Caco-2 (cell line): ENCODE data around the gene CCDC200. TPM values are rescaled to one million over a fixed set of nuclear protein-coding genes. Genes with fewer than 3 reads are reported as not detected.

ENCODE experiments used
- BruUV-seq: library from RNA; stranded (reverse); fragments of 400-500 nt; replicated peaks from 2 replicates; lab custom pipeline; 2021; lab: Mats Ljungman, UMichigan
- CTCF ChIA-PET: fragments of 300-600 bp; sonication (Branson Sonifier 250); formaldehyde crosslinking; loops from one replicate; lab custom pipeline; 2022; ENCODE audit warnings: antibody characterized with exemption; lab: Charles Lee
- POLR2A ChIA-PET: fragments of 300-600 bp; sonication (Branson Sonifier 250); formaldehyde crosslinking; loops from one replicate; lab custom pipeline; 2022; ENCODE audit warnings: antibody characterized with exemption; lab: Charles Lee
- DNase-seq, 2 experiments: peaks; one replicate each; pipeline versions ENCODE4 v3.0.0 to v3.0.0-alpha.2; 2020 to 2022
- H3K27me3 ChIP-seq: replicated peaks from 2 replicates; pipeline ENCODE4 v1.6.0; 2011; ENCODE audit warnings: low read length; ENCODE audit not compliant: control insufficient read depth, insufficient read depth
- H3K36me3 ChIP-seq: 2 replicates; pipeline ENCODE4 v1.5.1; 2011; ENCODE audit warnings: low read length; ENCODE audit not compliant: control insufficient read depth, insufficient read depth
- H3K4me1 ChIP-seq: fragments of 250-450 bp; sonication (Bioruptor Pico); 2 replicates; pipeline ENCODE4 v1.5.1; 2020; ENCODE audit warnings: mild to moderate bottlenecking
- H3K4me3 ChIP-seq: 2 replicates; pipeline ENCODE4 v1.5.1; 2011; ENCODE audit warnings: low read depth, mild to moderate bottlenecking, control low read depth, low read length
- H3K9me3 ChIP-seq: fragments of 250-450 bp; sonication (Bioruptor Pico); 2 replicates; pipeline ENCODE4 v1.5.1; 2020; ENCODE audit warnings: mild to moderate bottlenecking, moderate library complexity
- H3K27ac Mint-ChIP-seq: one replicate; pipeline ENCODE4 v1.8.0; 2022; ENCODE audit warnings: mixed read lengths; ENCODE audit not compliant: unreplicated experiment
- H3K27me3 Mint-ChIP-seq: one replicate; pipeline ENCODE4 v1.8.0; 2022; ENCODE audit warnings: mixed read lengths; ENCODE audit not compliant: insufficient read depth, unreplicated experiment
- H3K36me3 Mint-ChIP-seq: one replicate; pipeline ENCODE4 v1.8.0; 2022; ENCODE audit warnings: mild to moderate bottlenecking, mixed read lengths; ENCODE audit not compliant: insufficient read depth, unreplicated experiment
- H3K4me1 Mint-ChIP-seq: one replicate; pipeline ENCODE4 v1.8.0; 2022; ENCODE audit warnings: low read depth, mixed read lengths; ENCODE audit not compliant: unreplicated experiment
- H3K4me3 Mint-ChIP-seq: one replicate; pipeline ENCODE4 v1.8.0; 2022; ENCODE audit warnings: mild to moderate bottlenecking, moderate library complexity, mixed read lengths; ENCODE audit not compliant: unreplicated experiment
- H3K9me3 Mint-ChIP-seq: one replicate; pipeline ENCODE4 v1.8.0; 2022; ENCODE audit warnings: mixed read lengths; ENCODE audit not compliant: unreplicated experiment
- CTCF ChIP-seq, 2 experiments: fragments of 200-600 bp in 1 of 2; IDR thresholded peaks; 1 replicate in 1 of 2; 2 replicates in 1 of 2; pipeline versions ENCODE4 v1.5.1 to v1.8.0; 2011 to 2022; ENCODE audit warnings: antibody characterized with exemption in 1 of 2, control low read depth in 1 of 2, inconsistent platforms in 1 of 2, low read depth in 1 of 2, low read length in 1 of 2, mild to moderate bottlenecking in 1 of 2, moderate library complexity in 1 of 2; ENCODE audit not compliant: insufficient read depth in 1 of 2, severe bottlenecking in 1 of 2, unreplicated experiment in 1 of 2
- intact Hi-C: fragments of 100-400 bp; cut with micrococcal nuclease; formaldehyde crosslinking; loops from one replicate; pipeline ENCODE4 v1.10.0; 2022; ENCODE audit not compliant: unreplicated experiment
- total RNA-seq: library from RNA; stranded (reverse); gene quantifications from 2 replicates; pipeline ENCODE4 v1.2.3, GENCODE V29; 2022

CCDC200 gene
- total RNA-seq, 1 experiment from 2014 or later, result not detected

- H3K4me3 ChIP-seq, result no peak overlapping the region
- no peak overlapping the region for H3K4me3 Mint-ChIP-seq
- peaks cover 2% of the 10 kb centered on the region for H3K36me3 ChIP-seq
- no peaks in the 10 kb centered on the region for H3K4me1 Mint-ChIP-seq
- BruUV-seq, result no TSS peak
- H3K27ac Mint-ChIP-seq, result no peak overlapping the region
- H3K36me3 Mint-ChIP-seq, result peaks cover 27% of the 10 kb centered on the region
- no peaks in the 10 kb centered on the region for H3K27me3 Mint-ChIP-seq
- ChIA-PET POLR2A (no interaction called here), CTCF (interaction anchor here (0.8 kb wide), 1 partner anchor 28 kb away, joined by 3 read pairs; the partner anchor contains the start of gene TMEM106A)
- H3K9me3 Mint-ChIP-seq, result no peaks in the 10 kb centered on the region
- DNase-seq, result no peak
- no peaks in the 10 kb centered on the region for H3K4me1 ChIP-seq
- TF ChIP-seq CTCF (IDR thresholded peaks at IDR 0.05; ENCODE audit: insufficient read depth in 1 of 2, low read depth in 1 of 2, low read length in 1 of 2, severe bottlenecking in 1 of 2, unreplicated experiment in 1 of 2), result no peak
- intact Hi-C loops, result no loop called here
- H3K27me3 ChIP-seq, result no peaks in the 10 kb centered on the region
- H3K9me3 ChIP-seq, result no peaks in the 10 kb centered on the region
These were observed 44.5 kb downstream of the CCDC200 start for GRCh38 chr17:43183921-43184320.

DNA sequence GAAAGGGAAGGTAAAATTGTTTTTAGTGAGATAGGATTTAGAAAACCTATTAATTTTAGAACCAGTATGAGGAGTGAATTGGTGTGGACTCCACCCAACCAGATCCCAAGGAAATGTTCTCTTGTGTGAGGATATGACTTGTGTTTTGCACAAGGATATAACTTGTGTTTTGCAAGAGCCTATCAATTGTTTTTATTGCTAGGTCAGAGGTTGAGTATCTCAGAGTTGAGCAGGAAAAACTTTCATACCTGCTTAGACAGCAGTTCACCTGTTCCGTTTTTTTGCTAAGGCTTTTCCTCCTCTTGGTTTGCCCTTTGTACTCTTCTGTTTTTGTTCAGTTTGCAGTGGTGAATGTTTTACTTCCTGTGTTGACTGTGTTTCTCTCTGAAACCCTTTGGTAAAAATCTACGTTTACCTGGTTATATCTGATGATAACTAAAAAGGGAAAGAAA, 52.3 kb downstream of the CCDC200 start:
- Histone ChIP-seq H3K4me1 (peaks cover 35% of the 10 kb centered on the region), H3K4me3 (no peak overlapping the region), H3K36me3 (no peaks in the 10 kb centered on the region), H3K9me3 (no peaks in the 10 kb centered on the region), H3K27me3 (no peaks in the 10 kb centered on the region)
- H3K27me3 Mint-ChIP-seq, result no peaks in the 10 kb centered on the region
- H3K36me3 Mint-ChIP-seq, result peaks cover 36% of the 10 kb centered on the region
- H3K4me1 Mint-ChIP-seq, result peaks cover 25% of the 10 kb centered on the region
- TF ChIP-seq CTCF (IDR thresholded peaks at IDR 0.05; ENCODE audit: insufficient read depth in 1 of 2, low read depth in 1 of 2, low read length in 1 of 2, severe bottlenecking in 1 of 2, unreplicated experiment in 1 of 2), result no peak
- H3K4me3 Mint-ChIP-seq, result peak overlapping the region; percentile 63
- intact Hi-C loops, result no loop called here
- ChIA-PET CTCF (interaction anchor here (0.7 kb wide), 1 partner anchor 141 kb away, joined by 4 read pairs; no protein-coding TSS in a partner anchor), POLR2A (interaction anchor here (1.3 kb wide), 1 partner anchor 140 kb away, joined by 5 read pairs; no protein-coding TSS in a partner anchor)
- DNase-seq, result peak in 1 of 2 experiments; percentile 46
- no peaks in the 10 kb centered on the region for H3K9me3 Mint-ChIP-seq
- peak overlapping the region; percentile 42 for H3K27ac Mint-ChIP-seq
- no TSS peak for BruUV-seq

GRCh38 chr17:43175213-43176118, 53.0 kb downstream of the CCDC200 start:
- peak overlapping the region; percentile 42 for H3K27ac Mint-ChIP-seq
- DNase-seq, result peak in 1 of 2 experiments; percentile 10
- POLR2A ChIA-PET, result interaction anchor here (0.6 to 1.3 kb wide), 2 partner anchors 140 to 152 kb away, joined by 3 to 5 read pairs; no protein-coding TSS in a partner anchor
- H3K36me3 Mint-ChIP-seq, result peaks cover 34% of the 10 kb centered on the region
- peaks cover 25% of the 10 kb centered on the region for H3K4me1 Mint-ChIP-seq
- no peaks in the 10 kb centered on the region for H3K9me3 ChIP-seq
- peaks cover 35% of the 10 kb centered on the region for H3K4me1 ChIP-seq
- CTCF ChIA-PET, result no interaction called here
- no peaks in the 10 kb centered on the region for H3K36me3 ChIP-seq
- BruUV-seq, result no TSS peak
- H3K4me3 Mint-ChIP-seq, result peak overlapping the region; percentile 63
- no peaks in the 10 kb centered on the region for H3K9me3 Mint-ChIP-seq
- intact Hi-C loops, result no loop called here
- no peaks in the 10 kb centered on the region for H3K27me3 ChIP-seq
- no peaks in the 10 kb centered on the region for H3K27me3 Mint-ChIP-seq
- H3K4me3 ChIP-seq, result no peak overlapping the region
- no peak for TF ChIP-seq CTCF (IDR thresholded peaks at IDR 0.05; ENCODE audit: insufficient read depth in 1 of 2, low read depth in 1 of 2, low read length in 1 of 2, severe bottlenecking in 1 of 2, unreplicated experiment in 1 of 2)
